GM18511 (cell line): ENCODE measurements around the gene TLE4.
"Not testable (repeated sequence)": the region's sequence is repeated elsewhere in the genome, so short reads cannot be mapped to it uniquely, and the experiment has no call there.

ENCODE experiments used
- ATAC-seq: cut with Tn5 transposase; IDR thresholded peaks from one replicate; pipeline ENCODE4 v1.9.1; 2021; ENCODE audit warnings: mild to moderate bottlenecking, moderate library complexity; ENCODE audit not compliant: unreplicated experiment

Gene TLE4

GRCh38 chr9:79630521-79631403 lies 59.0 kb downstream of the TLE4 start:
- ATAC-seq: peak; percentile 90

- no peak for ATAC-seq
These were observed 60.3 kb downstream of the TLE4 start for GRCh38 chr9:79632060-79632459.

- ATAC-seq: no peak
These were observed 60.9 kb downstream of the TLE4 start for GRCh38 chr9:79632705-79633104.

- ATAC-seq: no peak
These were observed 61.8 kb downstream of the TLE4 start for GRCh38 chr9:79633558-79633957.

DNA sequence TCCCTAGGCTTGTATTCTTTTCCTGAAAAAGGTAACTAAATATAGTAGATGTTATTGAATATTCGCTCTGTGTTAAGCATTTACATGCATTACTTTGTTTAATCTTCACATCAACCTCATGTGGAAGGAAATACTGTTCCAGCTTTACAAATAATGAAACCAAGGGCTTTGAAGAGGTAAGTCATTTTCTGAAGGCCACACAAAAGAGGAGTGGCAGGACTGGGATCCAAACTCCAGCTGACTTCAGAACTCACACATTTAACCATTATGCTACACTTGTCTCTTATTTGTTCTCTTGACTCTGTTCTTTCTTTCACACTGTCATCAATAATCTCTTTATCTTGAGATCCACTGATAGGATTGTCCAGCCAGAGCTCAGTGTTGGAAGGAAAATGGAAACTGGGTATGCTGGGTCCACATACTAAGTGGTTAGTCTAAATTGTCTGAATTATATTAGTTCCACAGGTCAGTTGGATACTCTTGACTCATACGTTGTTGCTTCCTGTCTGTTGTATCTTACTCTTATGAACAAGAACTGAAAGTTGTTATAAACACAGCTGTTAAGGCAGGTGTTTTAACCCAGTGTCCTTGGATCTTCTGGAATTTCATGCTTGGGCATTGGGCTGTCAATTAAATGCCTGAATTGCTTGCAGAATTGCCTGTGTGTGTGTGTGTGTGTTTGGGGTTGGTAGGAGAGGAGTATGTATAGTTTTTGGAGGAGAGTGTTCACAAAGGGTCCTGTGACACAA lies 65.6 kb downstream of the TLE4 start:
- peak; percentile 63 for ATAC-seq

DNA sequence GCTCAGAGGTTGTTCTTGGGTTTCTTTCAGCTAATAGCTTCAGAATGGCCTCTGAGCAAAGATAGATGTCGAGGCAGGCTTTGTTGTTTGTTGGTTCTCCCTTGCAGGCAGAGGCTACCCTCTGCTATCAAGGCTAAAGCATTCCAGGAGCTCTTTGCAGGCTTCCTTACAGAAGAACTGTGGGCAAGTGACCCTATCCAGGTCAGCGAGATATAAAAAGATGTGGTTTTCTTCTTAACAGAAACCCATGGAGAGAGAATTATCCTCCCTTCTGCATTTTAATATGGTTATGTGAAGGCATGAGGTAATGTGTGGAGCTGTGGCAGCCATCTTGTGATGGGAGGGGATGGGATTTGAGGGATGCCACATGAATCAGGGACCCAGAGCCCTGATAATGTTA lies 67.0 kb downstream of the TLE4 start:
- no peak for ATAC-seq

GRCh38 chr9:79639354-79639753 lies 67.6 kb downstream of the TLE4 start:
- ATAC-seq: no peak

DNA sequence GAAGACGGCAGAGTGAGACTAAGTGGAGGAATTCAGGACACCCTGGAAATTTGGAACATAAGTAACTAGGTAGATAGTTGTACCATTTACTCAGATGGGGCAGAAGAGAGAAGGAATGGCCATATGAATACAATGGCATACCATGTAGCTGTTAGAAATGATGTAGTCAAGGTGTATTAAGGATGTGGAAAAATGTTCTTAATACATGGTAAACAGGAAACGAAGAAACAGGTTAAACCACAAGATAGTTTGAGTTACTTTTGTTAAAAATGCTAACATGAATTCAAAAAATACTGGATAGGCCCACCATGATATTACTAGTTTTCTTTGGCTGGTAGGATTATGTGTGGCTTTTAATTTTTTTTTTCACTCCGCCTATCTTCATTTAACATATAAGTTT lies 68.3 kb downstream of the TLE4 start:
- ATAC-seq: not testable (repeated sequence)

DNA sequence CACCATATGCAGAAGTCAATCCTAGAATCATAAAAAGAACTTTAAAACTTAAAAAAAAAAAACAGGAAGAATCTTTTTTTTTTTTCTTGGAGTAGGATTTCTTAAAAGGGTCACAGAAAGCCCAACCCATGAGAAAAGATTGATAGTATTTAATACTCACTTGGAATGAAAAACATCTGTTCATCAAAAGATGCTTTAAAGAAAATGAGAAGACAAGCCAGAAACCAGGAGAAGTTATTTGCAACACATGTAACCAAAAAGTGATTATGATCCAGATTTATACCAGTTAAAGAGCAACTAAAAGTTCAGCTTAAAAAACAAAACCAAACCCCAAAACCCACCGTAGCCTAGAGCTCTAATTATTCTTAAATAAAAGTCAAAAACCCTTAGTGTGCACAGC lies 69.3 kb downstream of the TLE4 start:
- ATAC-seq: no peak

DNA sequence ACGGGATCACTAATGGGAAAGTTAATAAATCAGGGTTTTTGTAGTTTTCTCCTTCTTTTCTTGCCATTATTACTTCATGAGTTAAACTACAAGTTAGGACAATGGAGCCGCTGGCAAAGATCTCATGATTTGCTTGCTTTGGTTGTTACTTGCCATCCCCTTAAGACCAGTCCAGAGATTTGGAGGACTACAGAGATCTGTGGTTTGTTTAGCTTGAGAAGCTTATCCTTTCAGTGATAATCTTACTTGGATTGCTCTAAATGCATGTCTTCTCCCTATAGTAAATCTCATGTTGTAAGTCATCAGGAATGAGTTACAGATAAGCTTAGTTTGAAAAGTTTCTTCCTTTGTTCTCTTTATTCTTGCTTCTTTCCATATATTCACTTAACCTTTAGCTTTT lies 70.9 kb downstream of the TLE4 start:
- no peak for ATAC-seq

- no peak for ATAC-seq
These were observed 72.3 kb downstream of the TLE4 start for GRCh38 chr9:79644048-79644447.

- ATAC-seq: no peak
These were observed 72.8 kb downstream of the TLE4 start for GRCh38 chr9:79644601-79645000.

DNA sequence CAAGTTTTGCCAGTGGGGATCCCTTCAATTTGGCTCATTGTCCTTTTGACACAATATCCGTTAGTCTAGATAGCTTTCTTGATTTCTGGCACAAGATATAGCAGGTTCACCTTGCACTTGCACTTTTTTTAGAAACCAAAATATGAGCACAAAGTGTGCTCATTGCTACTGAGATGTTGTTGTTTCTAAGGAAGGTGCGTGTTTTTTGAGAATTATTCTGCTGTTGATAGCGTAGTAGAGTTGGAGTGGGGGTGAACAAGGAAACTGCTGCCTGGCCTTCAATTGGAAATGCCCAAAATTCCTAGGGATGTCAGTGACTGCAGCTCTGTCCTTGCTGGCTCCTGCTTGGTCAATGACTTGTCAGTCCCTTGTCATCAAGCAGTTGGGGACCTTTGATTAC lies 73.3 kb downstream of the TLE4 start:
- ATAC-seq: no peak

GRCh38 chr9:79646096-79646495 lies 74.3 kb downstream of the TLE4 start:
- ATAC-seq: no peak

DNA sequence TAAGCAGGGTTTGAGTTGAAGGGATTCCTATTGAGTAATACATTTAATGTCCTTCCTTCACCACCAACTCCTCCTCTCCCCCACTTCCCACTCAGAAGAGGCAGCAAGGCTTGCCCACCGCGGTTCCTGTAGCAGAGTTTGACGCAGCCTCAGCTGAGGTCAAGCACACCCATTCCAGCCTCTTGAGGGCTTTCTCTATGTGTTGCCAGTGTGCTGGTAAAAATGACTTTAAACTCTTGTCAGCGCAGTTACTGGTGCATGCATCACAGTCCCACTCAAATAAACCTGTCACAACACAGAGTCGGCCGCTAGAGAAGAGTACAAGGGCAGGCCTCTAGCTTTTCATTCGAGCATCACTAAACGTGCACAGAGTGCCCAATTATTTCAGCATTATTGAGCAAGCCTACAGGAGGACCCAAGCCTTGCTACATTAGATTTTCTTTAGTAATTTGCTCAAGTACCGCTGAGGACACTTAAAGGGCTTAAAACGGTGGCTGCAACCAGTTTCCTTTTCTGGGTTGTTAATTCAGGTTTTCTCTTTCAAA lies 79.6 kb downstream of the TLE4 start:
- no peak for ATAC-seq

- no peak for ATAC-seq
These were observed 80.8 kb downstream of the TLE4 start for GRCh38 chr9:79652598-79652997.

DNA sequence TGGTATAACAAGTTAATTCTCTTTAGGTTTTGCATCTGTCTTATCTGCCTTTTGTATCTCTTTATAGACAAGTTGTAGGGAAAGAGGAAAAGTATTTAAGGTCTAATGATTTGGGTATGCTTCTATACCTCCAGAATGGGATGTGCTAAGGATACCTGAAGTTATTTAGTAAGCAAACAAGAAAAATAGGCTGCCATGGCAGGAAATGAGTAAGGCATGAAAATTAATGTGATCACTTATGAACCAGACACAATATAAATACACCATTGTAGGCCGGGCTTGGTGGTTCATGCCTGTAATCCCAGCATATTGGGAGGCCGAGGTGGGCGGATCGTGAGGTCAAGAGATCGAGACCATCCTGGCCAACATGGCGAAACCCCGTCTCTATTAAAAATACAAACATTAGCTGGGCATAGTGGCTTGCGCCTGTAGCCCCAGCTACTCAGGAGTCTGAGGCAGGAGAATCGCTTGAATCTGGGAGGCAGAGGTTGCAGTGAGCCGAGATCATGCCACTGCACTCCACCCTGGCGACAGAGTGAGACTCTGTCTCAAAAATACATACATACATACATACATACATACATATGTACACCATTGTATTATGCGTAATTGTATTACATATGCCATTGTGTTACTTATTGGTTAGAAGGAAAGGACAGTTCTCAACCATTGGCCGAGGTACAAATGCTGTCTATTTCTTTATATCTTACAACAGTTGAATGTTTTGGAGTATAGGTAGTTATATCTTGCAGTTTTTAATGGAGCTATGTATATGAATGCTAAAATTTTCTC lies 83.0 kb downstream of the TLE4 start:
- not testable (repeated sequence) for ATAC-seq

DNA sequence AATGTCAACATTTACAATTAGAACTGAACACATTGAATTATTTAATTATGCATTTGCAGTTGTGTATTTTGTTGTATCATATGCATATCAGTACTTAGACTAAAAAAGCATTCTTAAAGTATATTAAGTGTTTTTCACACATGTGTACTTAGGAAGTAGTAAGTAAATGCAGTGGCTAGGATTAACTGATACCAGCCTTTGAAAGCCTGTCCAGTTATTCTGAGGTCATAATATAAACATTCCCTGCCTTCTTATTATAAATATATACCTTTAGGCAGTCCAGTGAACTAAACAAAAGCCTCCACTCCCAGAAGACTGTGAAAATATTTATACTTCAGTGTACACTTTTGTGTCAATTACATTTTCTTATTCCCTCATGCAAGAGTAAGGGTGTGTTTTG lies 83.8 kb downstream of the TLE4 start:
- ATAC-seq: no peak

DNA sequence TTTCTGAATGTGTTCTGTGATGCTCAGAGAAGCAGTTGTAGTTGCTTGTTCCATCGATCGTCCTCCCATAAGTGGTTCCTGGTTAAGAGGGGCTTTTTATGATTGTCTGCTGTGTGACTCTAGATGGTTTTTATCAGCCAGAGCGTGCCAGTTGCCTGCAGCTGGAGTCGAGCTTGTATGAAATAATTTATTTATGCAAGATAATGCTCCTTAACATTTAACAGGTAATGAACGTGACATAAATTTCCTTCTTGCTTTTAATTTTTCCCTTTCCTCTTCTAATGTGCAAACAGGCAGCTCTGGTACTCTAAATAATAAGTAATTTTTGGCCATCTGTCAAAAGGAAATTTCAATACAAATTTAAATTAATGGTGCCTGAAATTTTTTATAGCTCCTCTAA lies 84.4 kb downstream of the TLE4 start:
- no peak for ATAC-seq

DNA sequence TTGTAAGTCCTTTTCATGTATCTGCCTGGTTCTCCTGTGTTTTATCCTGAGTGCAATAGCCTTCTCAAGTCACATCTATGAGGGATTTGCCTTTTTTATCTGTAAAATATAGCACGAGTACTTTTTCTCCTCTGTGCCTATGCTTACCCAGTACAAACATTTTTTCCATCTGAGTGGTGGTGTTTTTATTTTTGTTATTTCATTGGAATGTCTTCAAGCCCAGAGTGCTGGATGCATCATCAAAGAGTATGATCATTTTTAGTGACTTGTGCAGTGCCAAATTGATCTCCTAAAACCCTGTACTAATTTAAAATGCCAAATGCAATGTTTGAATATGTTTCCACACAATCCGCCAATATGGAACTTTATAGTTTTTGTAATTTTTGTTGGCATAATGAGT lies 86.1 kb downstream of the TLE4 start:
- ATAC-seq: no peak

- no peak for ATAC-seq
These were observed 87.2 kb downstream of the TLE4 start for GRCh38 chr9:79658926-79659325.
